MM.1S (cell line): ENCODE measurements around the gene NUDT14.

Experiments
- DNase-seq: peaks from one replicate; pipeline ENCODE4 v3.0.0-alpha.2; 2015
- H2AFZ ChIP-seq: fragments of 300-600 bp; sonication (generic); 2 replicates; pipeline ENCODE4 v1.6.0; 2016; ENCODE audit warnings: antibody characterized with exemption, low read length
- H3F3A ChIP-seq: fragments of 300-600 bp; sonication (generic); 2 replicates; pipeline ENCODE4 v1.6.1; 2016; ENCODE audit warnings: mild to moderate bottlenecking, antibody characterized with exemption, low read length, moderate library complexity, mixed read lengths; ENCODE audit not compliant: insufficient read depth
- H3K27ac ChIP-seq: fragments of 300-600 bp; sonication (generic); 2 replicates; pipeline ENCODE4 v1.5.1; 2016; ENCODE audit warnings: mild to moderate bottlenecking, low read length
- H3K27me3 ChIP-seq: fragments of 300-600 bp; sonication (generic); replicated peaks from 2 replicates; pipeline ENCODE4 v1.6.0; 2016; ENCODE audit warnings: low read length; ENCODE audit not compliant: insufficient read depth
- H3K36me3 ChIP-seq: fragments of 300-600 bp; sonication (generic); replicated peaks from 2 replicates; pipeline ENCODE4 v1.6.1; 2016; ENCODE audit warnings: mild to moderate bottlenecking, low read length, mixed read lengths; ENCODE audit not compliant: insufficient read depth
- H3K4me1 ChIP-seq: fragments of 300-600 bp; sonication (generic); 2 replicates; pipeline ENCODE4 v1.6.1; 2016; ENCODE audit warnings: low read length, mixed read lengths
- H3K4me2 ChIP-seq: fragments of 300-600 bp; sonication (generic); 2 replicates; pipeline ENCODE4 v1.6.0; 2016; ENCODE audit warnings: low read depth, low read length
- H3K4me3 ChIP-seq: fragments of 300-600 bp; sonication (generic); 2 replicates; pipeline ENCODE4 v1.5.1; 2016; ENCODE audit warnings: low read length, mixed read lengths
- H3K79me2 ChIP-seq: fragments of 300-600 bp; sonication (generic); 2 replicates; pipeline ENCODE4 v1.6.1; 2016; ENCODE audit warnings: mixed run types, low read length, mixed read lengths
- H3K9ac ChIP-seq: fragments of 300-600 bp; sonication (generic); 2 replicates; pipeline ENCODE4 v1.6.1; 2016; ENCODE audit warnings: low read length, mixed read lengths
- H3K9me2 ChIP-seq: fragments of 300-600 bp; sonication (generic); replicated peaks from 2 replicates; pipeline ENCODE4 v1.6.1; 2016; ENCODE audit warnings: mild to moderate bottlenecking, low read length, mixed read lengths; ENCODE audit not compliant: insufficient read depth
- H3K9me3 ChIP-seq: fragments of 300-600 bp; sonication (generic); replicated peaks from 2 replicates; pipeline ENCODE4 v1.6.1; 2016; ENCODE audit warnings: mild to moderate bottlenecking, low read length, mixed read lengths; ENCODE audit not compliant: insufficient read depth
- H4K20me1 ChIP-seq: fragments of 300-600 bp; sonication (generic); 2 replicates; pipeline ENCODE4 v1.6.1; 2016; ENCODE audit warnings: mild to moderate bottlenecking, low read length, moderate library complexity, mixed read lengths; ENCODE audit not compliant: insufficient read depth
- EZH2 ChIP-seq: fragments of 300-600 bp; sonication (generic); optimal IDR thresholded peaks from 2 replicates; pipeline ENCODE3; 2017; ENCODE audit warnings: low read depth, mild to moderate bottlenecking, antibody characterized with exemption, low read length, mixed read lengths
- EZH2phosphoT487 ChIP-seq: fragments of 300-600 bp; sonication (generic); IDR thresholded peaks from 2 replicates; pipeline ENCODE4 v1.6.1; 2018; ENCODE audit warnings: antibody characterized with exemption, low read length
- TF ChIP-seq, protein P1 (sequence below): fragments of 300-600 bp; sonication (generic); IDR thresholded peaks from 2 replicates; pipeline ENCODE4 v1.5.1; 2016; ENCODE audit warnings: antibody characterized with exemption, low read length, mixed read lengths

Gene NUDT14

DNA sequence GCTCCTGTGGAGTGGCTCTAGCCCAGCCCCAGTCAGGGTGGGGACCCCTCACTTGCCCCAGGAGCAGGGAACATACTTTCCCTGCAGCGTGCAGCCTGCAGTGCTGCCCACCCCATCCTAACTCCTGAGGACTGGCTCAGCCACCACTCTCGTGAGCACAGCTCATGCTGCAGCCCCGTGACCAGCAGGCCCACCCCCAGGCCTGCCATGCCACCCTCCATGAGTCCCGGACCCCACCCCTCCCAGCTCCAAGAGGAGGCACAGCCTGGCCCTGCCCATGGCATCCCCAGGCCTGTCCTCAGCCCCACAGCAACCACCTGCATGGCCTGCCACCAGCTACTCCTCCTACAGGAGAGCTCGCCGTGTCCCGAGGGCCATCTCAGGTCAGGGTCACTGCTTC lies 8.6 kb downstream of the NUDT14 start:
- TF ChIP-seq EZH2 (no peak), EZH2phosphoT487 (no peak)
- TF ChIP-seq, protein P1, sequence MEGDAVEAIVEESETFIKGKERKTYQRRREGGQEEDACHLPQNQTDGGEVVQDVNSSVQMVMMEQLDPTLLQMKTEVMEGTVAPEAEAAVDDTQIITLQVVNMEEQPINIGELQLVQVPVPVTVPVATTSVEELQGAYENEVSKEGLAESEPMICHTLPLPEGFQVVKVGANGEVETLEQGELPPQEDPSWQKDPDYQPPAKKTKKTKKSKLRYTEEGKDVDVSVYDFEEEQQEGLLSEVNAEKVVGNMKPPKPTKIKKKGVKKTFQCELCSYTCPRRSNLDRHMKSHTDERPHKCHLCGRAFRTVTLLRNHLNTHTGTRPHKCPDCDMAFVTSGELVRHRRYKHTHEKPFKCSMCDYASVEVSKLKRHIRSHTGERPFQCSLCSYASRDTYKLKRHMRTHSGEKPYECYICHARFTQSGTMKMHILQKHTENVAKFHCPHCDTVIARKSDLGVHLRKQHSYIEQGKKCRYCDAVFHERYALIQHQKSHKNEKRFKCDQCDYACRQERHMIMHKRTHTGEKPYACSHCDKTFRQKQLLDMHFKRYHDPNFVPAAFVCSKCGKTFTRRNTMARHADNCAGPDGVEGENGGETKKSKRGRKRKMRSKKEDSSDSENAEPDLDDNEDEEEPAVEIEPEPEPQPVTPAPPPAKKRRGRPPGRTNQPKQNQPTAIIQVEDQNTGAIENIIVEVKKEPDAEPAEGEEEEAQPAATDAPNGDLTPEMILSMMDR, result no peak
- no peak overlapping the region for H3K4me2 ChIP-seq
- DNase-seq, result no peak
- no peaks in the 10 kb centered on the region for H3K79me2 ChIP-seq
- no peak overlapping the region for H3K9ac ChIP-seq
- no peaks in the 10 kb centered on the region for H4K20me1 ChIP-seq
- no peaks in the 10 kb centered on the region for H3K36me3 ChIP-seq
- H3K4me1 ChIP-seq, result no peaks in the 10 kb centered on the region
- no peaks in the 10 kb centered on the region for H3K9me2 ChIP-seq
- no peaks in the 10 kb centered on the region for H3F3A ChIP-seq
- no peak overlapping the region for H3K4me3 ChIP-seq
- no peak overlapping the region for H3K27ac ChIP-seq
- no peak overlapping the region for H2AFZ ChIP-seq
- H3K27me3 ChIP-seq, result peaks cover 12% of the 10 kb centered on the region; the same call in 1 of the 2 replicates
- no peaks in the 10 kb centered on the region for H3K9me3 ChIP-seq

DNA sequence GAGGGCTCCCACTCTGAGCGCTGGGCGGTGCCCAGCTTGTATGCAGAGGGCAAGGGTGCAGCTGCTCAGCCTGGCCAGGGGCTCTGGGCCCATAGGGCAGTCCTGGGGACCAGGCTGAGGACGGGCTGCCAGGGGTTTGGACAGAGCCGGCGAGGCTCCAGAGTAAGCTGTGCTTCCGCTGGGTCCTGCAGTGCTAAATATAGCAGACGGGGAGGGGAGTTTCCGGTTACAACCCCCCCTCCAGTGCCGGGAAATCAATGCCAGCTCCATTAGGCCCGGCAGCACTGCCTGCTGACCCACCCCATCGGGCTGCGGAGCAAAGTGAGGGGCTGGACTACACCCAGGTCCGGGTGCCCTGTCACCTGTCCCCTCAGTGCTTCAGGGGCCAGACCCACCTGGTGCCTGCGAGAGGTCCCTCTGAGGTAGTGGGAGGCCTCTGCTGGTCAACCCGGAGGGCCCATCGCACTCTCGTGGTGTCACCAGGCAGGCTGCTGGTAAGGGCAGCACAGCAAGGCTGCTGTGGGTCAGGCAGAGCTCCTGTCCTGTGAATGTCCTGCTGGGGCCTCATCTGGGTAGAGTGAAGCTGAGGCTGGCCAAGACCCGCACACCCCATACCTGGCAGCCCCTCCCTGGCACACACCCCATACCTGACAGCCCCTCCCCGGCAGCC lies 10.0 kb downstream of the NUDT14 start:
- no peak overlapping the region for H2AFZ ChIP-seq
- H3K36me3 ChIP-seq, result no peaks in the 10 kb centered on the region
- H3K9ac ChIP-seq, result no peak overlapping the region
- no peaks in the 10 kb centered on the region for H3K79me2 ChIP-seq
- no peaks in the 10 kb centered on the region for H3K9me2 ChIP-seq
- no peak overlapping the region for H3K27ac ChIP-seq
- H3K9me3 ChIP-seq, result no peaks in the 10 kb centered on the region
- no peaks in the 10 kb centered on the region for H3F3A ChIP-seq
- TF ChIP-seq, protein P1, result no peak
- no peak for TF ChIP-seq EZH2
- no peak for TF ChIP-seq EZH2phosphoT487
- peaks cover 12% of the 10 kb centered on the region; the same call in 1 of the 2 replicates for H3K27me3 ChIP-seq
- H3K4me2 ChIP-seq, result no peak overlapping the region
- no peak for DNase-seq
- no peaks in the 10 kb centered on the region for H3K4me1 ChIP-seq
- H4K20me1 ChIP-seq, result no peaks in the 10 kb centered on the region
- H3K4me3 ChIP-seq, result no peak overlapping the region

DNA sequence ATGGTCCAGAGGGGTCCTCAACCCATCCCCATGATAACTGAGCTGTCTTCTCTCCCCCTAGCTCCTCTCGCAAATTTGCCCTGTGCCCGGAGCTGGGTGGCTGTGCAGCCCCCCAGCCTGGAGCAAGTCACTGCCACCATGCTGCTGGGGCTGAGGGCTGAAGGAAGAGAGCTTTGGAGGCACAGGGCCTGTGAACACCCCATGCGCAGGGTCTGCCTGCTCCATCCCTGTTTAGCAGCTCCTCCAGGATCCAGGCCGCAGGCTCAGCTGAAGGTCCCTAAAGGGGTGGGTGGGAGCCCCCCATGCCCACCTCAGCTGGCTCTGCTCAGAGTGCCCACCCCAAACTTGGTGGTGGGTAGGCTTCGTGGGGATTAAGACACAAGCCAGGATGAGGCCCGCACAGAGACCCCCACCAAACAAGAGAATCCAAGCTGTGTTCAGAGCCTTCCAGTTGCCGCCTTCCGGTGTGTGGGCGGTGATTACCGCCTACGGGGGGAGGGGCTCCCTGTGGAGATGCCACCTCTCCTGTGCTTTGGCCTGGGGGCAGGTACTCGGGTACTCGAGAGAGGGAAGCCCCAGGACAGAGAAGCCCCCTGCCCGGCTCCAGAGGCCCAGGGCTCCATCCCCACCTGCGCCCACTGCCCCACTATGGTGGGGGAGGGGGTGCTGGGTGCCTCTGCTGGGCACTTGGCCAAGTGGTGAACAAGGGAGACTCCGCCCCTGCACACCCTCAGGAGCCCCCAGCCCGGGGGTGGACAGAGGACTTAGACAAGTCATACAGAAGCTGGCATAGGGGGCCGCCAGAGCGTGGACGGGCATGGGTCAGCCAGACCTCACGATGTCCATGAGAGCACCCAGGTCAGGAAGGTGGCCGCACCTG lies 11.1 kb downstream of the NUDT14 start:
- Histone ChIP-seq H3K4me2 (no peak overlapping the region), H3K4me3 (no peak overlapping the region), H3K79me2 (no peaks in the 10 kb centered on the region), H3K36me3 (no peaks in the 10 kb centered on the region), H3K9ac (no peak overlapping the region), H2AFZ (no peak overlapping the region), H3F3A (no peaks in the 10 kb centered on the region), H3K9me3 (no peaks in the 10 kb centered on the region), H4K20me1 (no peaks in the 10 kb centered on the region), H3K9me2 (no peaks in the 10 kb centered on the region), H3K4me1 (no peaks in the 10 kb centered on the region), H3K27ac (no peak overlapping the region), H3K27me3 (peaks cover 12% of the 10 kb centered on the region; the same call in 1 of the 2 replicates)
- TF ChIP-seq EZH2, result no peak
- no peak for TF ChIP-seq EZH2phosphoT487
- TF ChIP-seq, protein P1, result no peak
- DNase-seq, result no peak
